HepG2 (cell line): Measurements from ENCODE around the gene NPB. TPM values are rescaled to one million over a fixed set of nuclear protein-coding genes. Genes with fewer than 3 reads are reported as not detected.
A peak's percentile ranks its signal among the peaks of the same experiment; 100 is the strongest.

ENCODE experiments used
- BORCS8-MEF2B ChIP-seq: sonication (generic); formaldehyde crosslinking; IDR thresholded peaks from 2 replicates; pipeline ENCODE4 v1.8.0; 2022; ENCODE audit warnings: mild to moderate bottlenecking, missing genetic modification reagents
- CREB3 ChIP-seq: sonication (generic); formaldehyde crosslinking; IDR thresholded peaks from 2 replicates; pipeline ENCODE4 v1.5.0; 2020; ENCODE audit warnings: missing genetic modification reagents
- ETV5 ChIP-seq: IDR thresholded peaks from 2 replicates; pipeline ENCODE4 v1.6.1; 2018; ENCODE audit warnings: missing biosample characterization, missing genetic modification reagents, inconsistent platforms, borderline replicate concordance
- HNRNPH1 ChIP-seq: fragments of 200-400 bp; formaldehyde crosslinking; optimal IDR thresholded peaks from 2 replicates; pipeline ENCODE3; 2017; ENCODE audit warnings: mild to moderate bottlenecking, low read depth, low read length
- NR1H2 ChIP-seq: sonication (generic); formaldehyde crosslinking; IDR thresholded peaks from 2 replicates; pipeline ENCODE4 v1.8.1; 2022; ENCODE audit warnings: low read depth, missing genetic modification reagents, borderline replicate concordance
- ONECUT2 ChIP-seq: sonication (generic); formaldehyde crosslinking; IDR thresholded peaks from 2 replicates; pipeline ENCODE4 v1.4.0; 2020; ENCODE audit warnings: missing genetic modification reagents
- PBX3 ChIP-seq: sonication (generic); formaldehyde crosslinking; IDR thresholded peaks from 2 replicates; pipeline ENCODE4 v1.8.1; 2023; ENCODE audit warnings: missing genetic modification reagents, inconsistent platforms, borderline replicate concordance
- RFX1 ChIP-seq: fragments of 450-650 bp; IDR thresholded peaks from 2 replicates; pipeline ENCODE4 v1.6.1; 2017
- SMYD3 ChIP-seq: sonication (generic); formaldehyde crosslinking; IDR thresholded peaks from 2 replicates; pipeline ENCODE4 v1.8.1; 2023; ENCODE audit warnings: mild to moderate bottlenecking, missing genetic modification reagents
- TEAD3 ChIP-seq: optimal IDR thresholded peaks from 2 replicates; pipeline ENCODE3; 2016; ENCODE audit warnings: borderline replicate concordance
- ZBTB46 ChIP-seq: sonication (generic); formaldehyde crosslinking; IDR thresholded peaks from 2 replicates; pipeline ENCODE4 v1.4.0; 2020; ENCODE audit warnings: mild to moderate bottlenecking, missing genetic modification reagents, borderline replicate concordance
- ZBTB8A ChIP-seq: sonication (generic); formaldehyde crosslinking; IDR thresholded peaks from 2 replicates; pipeline ENCODE4 v1.4.0; 2020; ENCODE audit warnings: mild to moderate bottlenecking, low read depth, missing genetic modification reagents, borderline replicate concordance
- ZC3H4 ChIP-seq: sonication (generic); formaldehyde crosslinking; IDR thresholded peaks from 2 replicates; pipeline ENCODE4 v1.4.0; 2020; ENCODE audit warnings: missing genetic modification reagents, borderline replicate concordance
- ZNF274 ChIP-seq: sonication (generic); formaldehyde crosslinking; IDR thresholded peaks from 2 replicates; pipeline ENCODE4 v1.5.1; 2020; ENCODE audit warnings: mild to moderate bottlenecking, missing genetic modification reagents
- ZNF354B ChIP-seq: sonication (generic); formaldehyde crosslinking; IDR thresholded peaks from 2 replicates; pipeline ENCODE4 v1.8.0; 2022; ENCODE audit warnings: mild to moderate bottlenecking, missing genetic modification reagents
- ZNF414 ChIP-seq: sonication (generic); formaldehyde crosslinking; IDR thresholded peaks from 2 replicates; pipeline ENCODE4 v1.5.0; 2020; ENCODE audit warnings: missing genetic modification reagents
- ZNF501 ChIP-seq: sonication (generic); formaldehyde crosslinking; IDR thresholded peaks from 2 replicates; pipeline ENCODE4 v1.5.1; 2020; ENCODE audit warnings: mild to moderate bottlenecking, moderate library complexity, missing genetic modification reagents
- ZNF550 ChIP-seq: sonication (generic); formaldehyde crosslinking; IDR thresholded peaks from 2 replicates; pipeline ENCODE4 v1.4.0; 2020; ENCODE audit warnings: mild to moderate bottlenecking, missing genetic modification reagents, borderline replicate concordance
- ZNF556 ChIP-seq: sonication (generic); formaldehyde crosslinking; IDR thresholded peaks from 2 replicates; pipeline ENCODE4 v1.4.0; 2020; ENCODE audit warnings: mild to moderate bottlenecking, missing genetic modification reagents, borderline replicate concordance
- ZNF619 ChIP-seq: sonication (generic); formaldehyde crosslinking; IDR thresholded peaks from 2 replicates; pipeline ENCODE4 v1.4.0; 2020; ENCODE audit warnings: mild to moderate bottlenecking, missing genetic modification reagents
- ZNF704 ChIP-seq: sonication (generic); formaldehyde crosslinking; IDR thresholded peaks from 2 replicates; pipeline ENCODE4 v1.8.1; 2023; ENCODE audit warnings: mild to moderate bottlenecking, inconsistent platforms, moderate library complexity, missing genetic modification reagents, borderline replicate concordance
- polyA plus RNA-seq, 8 experiments: library from polyadenylated mRNA; depleted of rRNA in 3 of 8; stranded (reverse) in 7 of 8; unstranded in 1 of 8; fragments of >200 nt; fragmentation: Illumina TruSeq in 4 of 8; extraction: Trizol in 4 of 8; gene quantifications; 2 replicates each; pipeline versions ENCODE4 v1.2.1 to v1.2.3, GENCODE V29; 2011 to 2016; ENCODE audit warnings: low read depth in 4 of 8, missing spikeins in 1 of 8, mixed read lengths in 1 of 8; ENCODE audit not compliant: insufficient read depth in 1 of 8
- total RNA-seq, 5 experiments: library from RNA; depleted of rRNA; stranded (reverse); fragments of >200 nt; fragmentation: Illumina TruSeq; extraction: Trizol; gene quantifications; 2 replicates each; pipeline ENCODE4 v1.2.3, GENCODE V29; 2016; ENCODE audit warnings: low read depth in 1 of 5

NPB gene
- total and polyA plus RNA-seq, 2 of the 13 experiments (the other 11 are each of a cell fraction or from before 2014, with no cell fraction given): 0.11 to 0.93 TPM

- peak; percentile 72 for TF ChIP-seq ZBTB46 (CRISPR knock-in tag)
- TF ChIP-seq SMYD3 (CRISPR knock-in tag): peak; percentile 48; the same call in 1 of the 2 replicates
- peak; percentile 86; the same call in 1 of the 2 replicates for TF ChIP-seq ZNF619 (CRISPR knock-in tag)
- peak; percentile 98; the same call in 1 of the 2 replicates for TF ChIP-seq ZNF556 (CRISPR knock-in tag)
- peak; percentile 19; the same call in 1 of the 2 replicates for TF ChIP-seq ZBTB8A
- TF ChIP-seq HNRNPH1: peak; percentile 52
- TF ChIP-seq ZC3H4: peak; percentile 71; the same call in 1 of the 2 replicates
- TF ChIP-seq ZNF274 (CRISPR knock-in tag): 0 out of 2 replicates have a peak, but pooled peaks have one; percentile 12
- TF ChIP-seq ZNF501: peak; percentile 63; the same call in 1 of the 2 replicates
- TF ChIP-seq PBX3: peak; percentile 68; the same call in 1 of the 2 replicates
- no peak for TF ChIP-seq TEAD3 (CRISPR knock-in tag)
- peak; percentile 32; the same call in 1 of the 2 replicates for TF ChIP-seq ZNF550
- peak; percentile 93; the same call in 1 of the 2 replicates for TF ChIP-seq CREB3
- TF ChIP-seq ZNF354B (CRISPR knock-in tag): no peak
- peak; percentile 62 for TF ChIP-seq ZNF414 (CRISPR knock-in tag)
- TF ChIP-seq ONECUT2 (CRISPR knock-in tag): 0 out of 2 replicates have a peak, but pooled peaks have one; percentile 13
- peak; percentile 12; the same call in 1 of the 2 replicates for TF ChIP-seq ETV5 (CRISPR knock-in tag)
- TF ChIP-seq NR1H2: no peak
- peak; percentile 95 for TF ChIP-seq RFX1
- TF ChIP-seq ZNF704 (CRISPR knock-in tag): peak; percentile 76; the same call in 1 of the 2 replicates
- TF ChIP-seq BORCS8-MEF2B: peak; percentile 83; the same call in 1 of the 2 replicates
Measured at GRCh38 chr17:81927653-81928543, 25.9 kb downstream of the NPB start, which contains the start of gene MAFG (continued).
